Heart left ventricle (tissue), 13 donors: Measurements from ENCODE around the gene FBLN2.

Experiments used
- CTCF ChIP-seq, 12 donors: fragments of 200-600 bp; sonication (generic) in 4 of 12; IDR thresholded peaks; one replicate each; pipeline versions ENCODE4 v1.5.0 to v1.8.0; 2018 to 2022; ENCODE audit warnings: antibody characterized with exemption in 12 of 12, mild to moderate bottlenecking in 5 of 12
- POLR2A ChIP-seq, 2 donors: fragments of 450-650 bp; IDR thresholded peaks; one replicate each; pipeline ENCODE4 v1.6.1; 2017; ENCODE audit warnings: antibody characterized with exemption in 2 of 2, mild to moderate bottlenecking in 2 of 2, moderate library complexity in 2 of 2
- donor health status: ischemic (EF 13 %, LVEDD 7.1; RV severe dilation, severe dysfunction).
- donor health status: DM: no; HTN: yes; CAD: no.
- donor health status: DM: no; HTN: no; CAD: no.
- donor health status: ischemic (EF 25% LVEDD 6.9; RV normal size, moderate dysfunction).
- donor health status: ischemic (EF 25% LVEDD 5.7; RV mildly dilated, moderate dysfunction).
- donor health status: ischemic (EF 35%, LVEDD 5.7; RV mildly dilated, moderate dysfunction).
- donor health status: nonischemic (EF 11% LVEDD 7.7; RV severe dilation, severe dysfunction).
- donor health status: DM: yes; HTN: yes; CAD: no.
- donor health status: PGD.
- donor health status: ischemic (EF 29% LVEDD 5.4; RV normal size, mild dysfunction).
- donor health status: nonischemic (EF 23%, LVEDD 6.1; RV moderate dilation, normal function).

- peak; percentile 35 to 58 (median 46) for TF ChIP-seq CTCF (IDR thresholded peaks at IDR 0.05)
- no peak for TF ChIP-seq POLR2A (IDR thresholded peaks at IDR 0.05)
These were observed 48.6 kb upstream of the FBLN2 start for GRCh38 chr3:13500133-13500885.
